H1 (cell line): ENCODE data around the gene ZCCHC3. TPM values are rescaled to one million over a fixed set of nuclear protein-coding genes. Genes with fewer than 3 reads are reported as not detected.

ENCODE experiments used
- CTCF ChIA-PET: fragments of 300-600 bp; sonication (Branson Sonifier 250); formaldehyde crosslinking; loops from one replicate; lab custom pipeline; 2021; ENCODE audit not compliant: partially characterized antibody; lab: Charles Lee
- POLR2A ChIA-PET: fragments of 300-600 bp; sonication (Branson Sonifier 250); formaldehyde crosslinking; loops from one replicate; lab custom pipeline; 2021; ENCODE audit warnings: inconsistent platforms; ENCODE audit not compliant: partially characterized antibody; lab: Charles Lee
- DNase-seq, 2 experiments: peaks; one replicate each; pipeline versions ENCODE4 v3.0.0 to v3.0.0-alpha.2; 2010 to 2022; ENCODE audit warnings: low spot score in 2 of 2, low read depth in 1 of 2, mixed read lengths in 1 of 2
- FAIRE-seq: peaks from 2 replicates; lab custom pipeline; 2011; peaks lifted over from hg19 to GRCh38; lab: Jason Lieb, UNC
- H2AFZ ChIP-seq: 2 replicates; pipeline ENCODE4 v1.8.1; 2012; ENCODE audit warnings: low read length, inconsistent platforms
- H2AK5ac ChIP-seq: 2 replicates; pipeline ENCODE4 v1.6.1; 2013; ENCODE audit warnings: low read depth, low read length
- H2BK120ac ChIP-seq: replicated peaks from 2 replicates; pipeline ENCODE3; 2013; ENCODE audit warnings: low read depth, low read length, inconsistent platforms
- H2BK12ac ChIP-seq: 2 replicates; pipeline ENCODE4 v1.6.1; 2013; ENCODE audit warnings: low read depth, low read length
- H2BK15ac ChIP-seq: 2 replicates; pipeline ENCODE4 v1.6.1; 2013; ENCODE audit warnings: low read length
- H2BK20ac ChIP-seq: 2 replicates; pipeline ENCODE4 v1.6.1; 2013; ENCODE audit warnings: low read length
- H2BK5ac ChIP-seq: 2 replicates; pipeline ENCODE4 v1.6.1; 2013; ENCODE audit warnings: low read depth, low read length
- H3K14ac ChIP-seq: 2 replicates; pipeline ENCODE4 v1.6.1; 2013; ENCODE audit warnings: inconsistent platforms; ENCODE audit not compliant: insufficient read length
- H3K18ac ChIP-seq: 2 replicates; pipeline ENCODE4 v1.6.1; 2013; ENCODE audit warnings: low read length; ENCODE audit errors: extremely low read depth
- H3K23ac ChIP-seq: 2 replicates; pipeline ENCODE4 v1.6.1; 2013; ENCODE audit warnings: inconsistent platforms; ENCODE audit not compliant: insufficient read length
- H3K23me2 ChIP-seq: 2 replicates; pipeline ENCODE4 v1.6.1; 2013; ENCODE audit warnings: low read depth, low read length
- H3K27ac ChIP-seq: 2 replicates; pipeline ENCODE4 v1.6.1; 2011; ENCODE audit warnings: low read depth, low read length, inconsistent platforms
- H3K27me3 ChIP-seq, 4 experiments: replicated peaks in 1 of 4; 1 replicate in 1 of 4; 2 replicates in 3 of 4; pipeline versions ENCODE4 v1.6.1 to v1.8.1; 2011 to 2013; ENCODE audit warnings: low read length in 3 of 4, mild to moderate bottlenecking in 3 of 4, inconsistent platforms in 2 of 4, mixed read lengths in 2 of 4, moderate library complexity in 1 of 4; ENCODE audit not compliant: control insufficient read depth in 3 of 4, insufficient read depth in 3 of 4; ENCODE audit errors: extremely low read depth in 1 of 4
- H3K36me3 ChIP-seq, 4 experiments: 2 replicates each; pipeline versions ENCODE4 v1.6.1 to v1.8.1; 2011 to 2013; ENCODE audit warnings: mild to moderate bottlenecking in 4 of 4, low read length in 3 of 4, moderate library complexity in 2 of 4, control low read depth in 1 of 4, inconsistent platforms in 1 of 4; ENCODE audit not compliant: insufficient read depth in 4 of 4, control insufficient read depth in 2 of 4
- H3K4ac ChIP-seq: replicated peaks from 2 replicates; pipeline ENCODE3; 2013; ENCODE audit warnings: low read length, low read depth, mixed read lengths, inconsistent platforms; ENCODE audit not compliant: insufficient read length
- H3K4me1 ChIP-seq, 4 experiments: replicated peaks in 1 of 4; 1 replicate in 1 of 4; 2 replicates in 3 of 4; pipeline versions ENCODE4 v1.6.1 to v1.8.1; 2011 to 2013; ENCODE audit warnings: low read length in 3 of 4, inconsistent platforms in 2 of 4, mixed read lengths in 1 of 4; ENCODE audit not compliant: insufficient read depth in 4 of 4, control insufficient read depth in 3 of 4
- H3K4me2 ChIP-seq, 2 experiments: 2 replicates each; pipeline versions ENCODE4 v1.6.1 to v1.8.1; 2011 to 2013; ENCODE audit warnings: low read depth in 2 of 2, low read length in 2 of 2, control low read depth in 1 of 2, inconsistent platforms in 1 of 2, mild to moderate bottlenecking in 1 of 2; ENCODE audit not compliant: insufficient read depth in 1 of 2
- H3K4me3 ChIP-seq, 4 experiments: fragments of 200-600, 300-600 bp in 1 of 4; sonication (generic), shearing (Covaris generic), sonication (Bioruptor Twin) in 1 of 4; 2 replicates each; pipeline versions ENCODE4 v1.5.1 to v1.8.1; 2011 to 2016; ENCODE audit warnings: low read length in 4 of 4, low read depth in 3 of 4, control low read depth in 2 of 4, inconsistent platforms in 2 of 4, mild to moderate bottlenecking in 2 of 4, mixed read lengths in 1 of 4, moderate library complexity in 1 of 4; ENCODE audit not compliant: insufficient read depth in 2 of 4; ENCODE audit errors: extremely low read depth in 1 of 4
- H3K56ac ChIP-seq: replicated peaks from 2 replicates; pipeline ENCODE3; 2013; ENCODE audit warnings: low read depth, mild to moderate bottlenecking, mixed read lengths, low read length, inconsistent platforms; ENCODE audit not compliant: insufficient read length
- H3K79me1 ChIP-seq: 2 replicates; pipeline ENCODE4 v1.6.1; 2013; ENCODE audit warnings: low read depth, low read length, control low read depth
- H3K79me2 ChIP-seq, 2 experiments: 2 replicates each; pipeline versions ENCODE4 v1.6.1 to v1.8.1; 2012 to 2013; ENCODE audit warnings: low read length in 2 of 2, mild to moderate bottlenecking in 2 of 2, inconsistent platforms in 1 of 2; ENCODE audit not compliant: insufficient read depth in 2 of 2, control insufficient read depth in 1 of 2
- H3K9ac ChIP-seq, 4 experiments: replicated peaks in 1 of 4; 1 replicate in 1 of 4; 2 replicates in 3 of 4; pipeline versions ENCODE4 v1.6.1 to v1.8.1; 2011 to 2013; ENCODE audit warnings: low read depth in 3 of 4, low read length in 3 of 4, control low read depth in 2 of 4, mild to moderate bottlenecking in 2 of 4, moderate library complexity in 2 of 4, inconsistent platforms in 1 of 4; ENCODE audit errors: extremely low read depth in 1 of 4
- H3K9me3 ChIP-seq, 2 experiments: 2 replicates each; pipeline versions ENCODE4 v1.6.1 to v1.8.1; 2012 to 2013; ENCODE audit warnings: mild to moderate bottlenecking in 2 of 2, moderate library complexity in 2 of 2, control low read depth in 1 of 2, inconsistent platforms in 1 of 2, low read depth in 1 of 2, low read length in 1 of 2, mixed read lengths in 1 of 2; ENCODE audit not compliant: insufficient read depth in 2 of 2
- H4K20me1 ChIP-seq, 2 experiments: replicated peaks in 1 of 2; 2 replicates each; pipeline versions ENCODE3 to v1.8.1; 2011 to 2013; ENCODE audit warnings: inconsistent platforms in 2 of 2, low read length in 2 of 2, mild to moderate bottlenecking in 1 of 2; ENCODE audit not compliant: insufficient read depth in 2 of 2, control insufficient read depth in 1 of 2
- H4K5ac ChIP-seq: 2 replicates; pipeline ENCODE4 v1.6.1; 2013; ENCODE audit warnings: low read length, low read depth, mixed read lengths, inconsistent platforms; ENCODE audit not compliant: insufficient read length
- H4K8ac ChIP-seq: 2 replicates; pipeline ENCODE4 v1.8.0; 2013; ENCODE audit warnings: mild to moderate bottlenecking, moderate library complexity, low read length, inconsistent platforms; ENCODE audit not compliant: insufficient read depth; ENCODE audit errors: extremely low read depth
- H4K91ac ChIP-seq: replicated peaks from 2 replicates; pipeline ENCODE3; 2013; ENCODE audit warnings: low read length, mixed read lengths, inconsistent platforms; ENCODE audit not compliant: insufficient read length
- ATF2 ChIP-seq: IDR thresholded peaks from 2 replicates; pipeline ENCODE4 v1.6.1; 2012; ENCODE audit warnings: low read length, inconsistent platforms
- BCL11A ChIP-seq, 2 experiments: IDR thresholded peaks; one replicate each; pipeline ENCODE4 v1.6.1; 2011; ENCODE audit warnings: low read depth in 2 of 2, low read length in 2 of 2, mild to moderate bottlenecking in 2 of 2
- CEBPB ChIP-seq: IDR thresholded peaks from 2 replicates; pipeline ENCODE4 v1.6.1; 2012; ENCODE audit warnings: low read depth, low read length
- CHD2 ChIP-seq: IDR thresholded peaks from 2 replicates; pipeline ENCODE4 v1.6.1; 2012; ENCODE audit warnings: low read length, improper control_type of control experiment
- FOSL1 ChIP-seq: IDR thresholded peaks from 2 replicates; pipeline ENCODE4 v1.6.1; 2011; ENCODE audit warnings: mild to moderate bottlenecking, low read depth, low read length, moderate library complexity; ENCODE audit not compliant: insufficient read depth
- GTF2F1 ChIP-seq: IDR thresholded peaks from 2 replicates; pipeline ENCODE4 v1.6.1; 2012; ENCODE audit warnings: low read depth, low read length, improper control_type of control experiment, borderline replicate concordance
- JUN ChIP-seq: IDR thresholded peaks from 2 replicates; pipeline ENCODE4 v1.6.1; 2011; ENCODE audit warnings: low read depth, mild to moderate bottlenecking, improper control_type of control experiment, low read length
- MAFK ChIP-seq: IDR thresholded peaks from 2 replicates; pipeline ENCODE4 v1.6.1; 2012; ENCODE audit warnings: low read depth, mild to moderate bottlenecking, improper control_type of control experiment, low read length
- RAD21 ChIP-seq, 2 experiments: IDR thresholded peaks in 1 of 2; conservative IDR thresholded peaks in 1 of 2; 2 replicates each; pipeline ENCODE4 v1.6.1; 2011; ENCODE audit warnings: low read depth in 2 of 2, low read length in 2 of 2, improper control_type of control experiment in 1 of 2, inconsistent platforms in 1 of 2, mild to moderate bottlenecking in 1 of 2, moderate library complexity in 1 of 2
- TAF7 ChIP-seq: optimal IDR thresholded peaks from 2 replicates; pipeline ENCODE3; 2011; ENCODE audit warnings: low read depth, mild to moderate bottlenecking, inconsistent platforms, low read length, moderate library complexity, borderline replicate concordance
- TEAD4 ChIP-seq: IDR thresholded peaks from 2 replicates; pipeline ENCODE4 v1.6.1; 2012; ENCODE audit warnings: low read depth, low read length, inconsistent platforms, mixed read lengths
- ZNF274 ChIP-seq: IDR thresholded peaks from 2 replicates; pipeline ENCODE4 v1.7.0; 2012; ENCODE audit warnings: low read length, borderline replicate concordance; ENCODE audit errors: extremely low read depth
- WGBS, 2 experiments: shearing (Covaris generic) in 1 of 2; methylation state at CpG; one replicate each; pipeline versions ENCODE4 v1.1.6 to v1.1.7; 2013 to 2015; ENCODE audit warnings: low lambda C conversion rate in 2 of 2, mixed read lengths in 2 of 2, inconsistent platforms in 1 of 2, low coverage in 1 of 2, missing lambda C conversion rate in 1 of 2; ENCODE audit not compliant: insufficient replicate concordance in 2 of 2, insufficient coverage in 1 of 2, insufficient read length in 1 of 2; ENCODE audit errors: extremely low coverage in 1 of 2, missing lambda C conversion rate in 1 of 2; 5-methylcytosine and 5-hydroxymethylcytosine counted together
- polyA plus RNA-seq, 7 experiments: library from polyadenylated mRNA; depleted of rRNA in 3 of 7; stranded (reverse) in 5 of 7; unstranded in 2 of 7; fragments of >200 nt in 5 of 7; fragments of 200-250 nt in 2 of 7; gene quantifications; 1 replicate in 5 of 7; 2 replicates in 1 of 7; 4 replicates in 1 of 7; pipeline versions ENCODE4 v1.2.1 to v1.2.3, GENCODE V29; 2011 to 2013; ENCODE audit warnings: missing spikeins in 2 of 7, mixed read lengths in 2 of 7
- total RNA-seq: library from RNA; stranded (reverse); fragmentation: NEBNext Ultra II Directional; extraction: Animal tissue kit (Norgen Biotek cat#: 25700); gene quantifications from 2 replicates; pipeline ENCODE4 v1.2.1, GENCODE V29; 2021

ZCCHC3 gene
- total and polyA plus RNA-seq, 2 of the 8 experiments (the other 6 are each of a cell fraction or from before 2014, with no cell fraction given), result 33.7 to 52.4 TPM

- H4K5ac ChIP-seq, result no peak overlapping the region
- FAIRE-seq (no peak), DNase-seq (no peak)
- no peak overlapping the region for H3K4ac ChIP-seq
- no peaks in the 10 kb centered on the region; a peak in 1 of 4 replicates for H3K9me3 ChIP-seq
- H3K4me3 ChIP-seq, result no peak overlapping the region
- H2BK20ac ChIP-seq, result no peak overlapping the region
- no peak overlapping the region for H3K9ac ChIP-seq
- no peak overlapping the region for H2AK5ac ChIP-seq
- H3K27ac ChIP-seq, result no peak overlapping the region
- H3K79me2 ChIP-seq, result peaks cover 11 to 33% of the 10 kb centered on the region in 2 experiments; a peak in 3 of 4 replicates
- H4K91ac ChIP-seq, result no peak overlapping the region
- no peak overlapping the region for H3K14ac ChIP-seq
- no peak overlapping the region for H3K56ac ChIP-seq
- no peak overlapping the region for H2AFZ ChIP-seq
- no peak overlapping the region for H3K23ac ChIP-seq
- no peak overlapping the region for H2BK5ac ChIP-seq
- H3K36me3 ChIP-seq, result no peaks in the 10 kb centered on the region
- WGBS, 2 experiments, result 91% methylated on average over 4 of the region's 4 CpGs; no CpG with 5 or more reads in 1 of the 2 experiments
- CTCF ChIA-PET, result interaction anchor here (1.1 to 7.8 kb wide), 4 partner anchors 13 to 38 kb away, joined by 4 to 36 read pairs (median 8); partner anchors contain the start of gene SOX12
- H3K23me2 ChIP-seq, result peaks cover 16% of the 10 kb centered on the region
- H3K27me3 ChIP-seq, result peaks cover 0 to 7% (median 2%) of the 10 kb centered on the region in 4 experiments; a peak in 2 of 7 replicates
- no peak overlapping the region for H3K4me2 ChIP-seq
- H3K79me1 ChIP-seq, result peaks cover 3% of the 10 kb centered on the region; the same call in 1 of the 2 replicates
- H2BK12ac ChIP-seq, result no peak overlapping the region
- no peak overlapping the region for H2BK120ac ChIP-seq
- no peak overlapping the region for H3K18ac ChIP-seq
- POLR2A ChIA-PET, result interaction anchor here (1.6 to 9.4 kb wide), 4 partner anchors 14 to 38 kb away, joined by 3 to 85 read pairs (median 72); partner anchors contain the start of gene DEFB132
- H4K20me1 ChIP-seq, result peaks cover 6 to 11% of the 10 kb centered on the region in 2 experiments
- H4K8ac ChIP-seq, result no peak overlapping the region
- H3K4me1 ChIP-seq, result peaks cover 5 to 10% (median 8%) of the 10 kb centered on the region in 4 experiments
- no peak overlapping the region for H2BK15ac ChIP-seq
- TF ChIP-seq ATF2, result no peak
- no peak for TF ChIP-seq GTF2F1
- no peak for TF ChIP-seq TAF7
- TF ChIP-seq CHD2, result no peak
- TF ChIP-seq CEBPB, result no peak
- TF ChIP-seq BCL11A (IDR thresholded peaks at IDR 0.05; ENCODE audit: low read depth in 2 of 2, low read length in 2 of 2), result no peak
- TF ChIP-seq ZNF274, result no peak
- no peak for TF ChIP-seq FOSL1
- no peak for TF ChIP-seq RAD21 (IDR thresholded peaks at IDR 0.05 in 1 of 2, conservative IDR thresholded peaks at IDR 0.05 in 1 of 2; ENCODE audit: low read depth in 2 of 2, low read length in 2 of 2)
- no peak for TF ChIP-seq JUN
- no peak for TF ChIP-seq MAFK
- TF ChIP-seq TEAD4, result no peak
Observed at GRCh38 chr20:295804-296203, 1.6 kb upstream of the ZCCHC3 start.
